Endothelial cell of umbilical vein (primary cell): ENCODE results near the gene NTRK1. TPM values are rescaled to one million over a fixed set of nuclear protein-coding genes. Genes with fewer than 3 reads are reported as not detected.

Experiments used
- BruUV-seq: library from RNA; stranded (reverse); fragments of 400-500 nt; replicated peaks from 2 replicates; lab custom pipeline; 2021; lab: Mats Ljungman, UMichigan
- CTCF ChIA-PET: fragments of 300-600, 350-600 bp; sonication (Branson Sonifier 250); formaldehyde crosslinking; loops from one replicate; lab custom pipeline; 2021; ENCODE audit warnings: antibody characterized with exemption, inconsistent platforms; lab: Charles Lee
- POLR2A ChIA-PET: fragments of 300-600, 350-600 bp; sonication (Branson Sonifier 250); formaldehyde crosslinking; loops from one replicate; lab custom pipeline; 2021; ENCODE audit warnings: antibody characterized with exemption, inconsistent platforms; lab: Charles Lee
- DNase-seq: peaks from one replicate; pipeline ENCODE4 v3.0.0-alpha.2; 2011; ENCODE audit warnings: low read depth, low spot score
- FAIRE-seq: peaks from 2 replicates; lab custom pipeline; 2011; peaks lifted over from hg19 to GRCh38; lab: Jason Lieb, UNC
- H2AFZ ChIP-seq: 2 replicates; pipeline ENCODE4 v1.6.0; 2012; ENCODE audit warnings: low read depth, low read length, control low read depth, inconsistent platforms
- H3K27ac ChIP-seq: 2 replicates; pipeline ENCODE4 v1.5.1; 2011; ENCODE audit warnings: low read depth, mild to moderate bottlenecking, control low read depth, low read length, moderate library complexity; ENCODE audit not compliant: insufficient read depth
- H3K27me3 ChIP-seq, 2 experiments: 2 replicates each; pipeline versions ENCODE4 v1.6.0 to v1.6.1; 2011; ENCODE audit warnings: low read length in 2 of 2, mixed read lengths in 1 of 2; ENCODE audit not compliant: control insufficient read depth in 2 of 2, insufficient read depth in 2 of 2
- H3K36me3 ChIP-seq, 2 experiments: 2 replicates in 1 of 2; 3 replicates in 1 of 2; pipeline ENCODE4 v1.5.1; 2011; ENCODE audit warnings: low read length in 2 of 2, mild to moderate bottlenecking in 1 of 2, moderate library complexity in 1 of 2; ENCODE audit not compliant: control insufficient read depth in 2 of 2, insufficient read depth in 2 of 2; ENCODE audit errors: extremely low read depth in 1 of 2
- H3K4me1 ChIP-seq: 3 replicates; pipeline ENCODE4 v1.5.1; 2011; ENCODE audit warnings: mild to moderate bottlenecking, low read length; ENCODE audit not compliant: control insufficient read depth, insufficient read depth; ENCODE audit errors: extremely low read depth
- H3K4me2 ChIP-seq: 2 replicates; pipeline ENCODE4 v1.6.1; 2011; ENCODE audit warnings: low read length, control low read depth, mixed read lengths; ENCODE audit not compliant: insufficient read depth
- H3K4me3 ChIP-seq, 3 experiments: fragments of 200-600 bp in 1 of 3; sonication (generic), shearing (Covaris generic) in 1 of 3; replicated peaks in 1 of 3; 2 replicates each; pipeline ENCODE4 v1.5.1; 2011 to 2016; ENCODE audit warnings: control low read depth in 3 of 3, low read length in 3 of 3, mild to moderate bottlenecking in 2 of 3, inconsistent platforms in 1 of 3, low read depth in 1 of 3, moderate library complexity in 1 of 3; ENCODE audit not compliant: insufficient read depth in 1 of 3
- H3K79me2 ChIP-seq: 2 replicates; pipeline ENCODE4 v1.6.0; 2012; ENCODE audit warnings: low read length, inconsistent platforms; ENCODE audit not compliant: control insufficient read depth, insufficient read depth
- H3K9ac ChIP-seq: replicated peaks from 2 replicates; pipeline ENCODE3; 2011; ENCODE audit warnings: low read length, control low read depth; ENCODE audit not compliant: insufficient read depth; ENCODE audit errors: extremely low read depth
- H3K9me1 ChIP-seq: replicated peaks from 3 replicates; pipeline ENCODE4 v1.6.0; 2011; ENCODE audit warnings: mild to moderate bottlenecking, low read length; ENCODE audit not compliant: control insufficient read depth, insufficient read depth; ENCODE audit errors: extremely low read depth
- H3K9me3 ChIP-seq: replicated peaks from 2 replicates; pipeline ENCODE4 v1.5.1; 2012; ENCODE audit warnings: low read length, inconsistent platforms; ENCODE audit not compliant: control insufficient read depth, insufficient read depth
- H4K20me1 ChIP-seq: replicated peaks from 2 replicates; pipeline ENCODE3; 2011; ENCODE audit warnings: mild to moderate bottlenecking, low read length; ENCODE audit not compliant: control insufficient read depth, insufficient read depth; ENCODE audit errors: extremely low read depth
- JUN ChIP-seq: IDR thresholded peaks from 2 replicates; pipeline ENCODE4 v1.6.1; 2011; ENCODE audit warnings: borderline replicate concordance, low read depth; ENCODE audit not compliant: insufficient read length, insufficient read depth
- MYC ChIP-seq: IDR thresholded peaks from one replicate; pipeline ENCODE4 v1.6.1; 2011; ENCODE audit warnings: mild to moderate bottlenecking, low read depth, low read length
- POLR2A ChIP-seq: IDR thresholded peaks from 2 replicates; pipeline ENCODE4 v1.6.1; 2012; ENCODE audit warnings: low read depth, mild to moderate bottlenecking, control low read depth, low read length
- POLR2AphosphoS5 ChIP-seq: IDR thresholded peaks from 2 replicates; pipeline ENCODE4 v1.6.1; 2012; ENCODE audit warnings: low read depth, mild to moderate bottlenecking, control low read depth, low read length, moderate library complexity; ENCODE audit not compliant: insufficient read depth
- dilution Hi-C: fragments of 300-500 bp; cut with MboI; formaldehyde crosslinking; loops from one replicate; pipeline ENCODE4 v1.15.0; 2019; ENCODE audit warnings: low sequenced_read_pairs; ENCODE audit not compliant: extremely low pct_ligation_motif_present
- intact Hi-C: fragments of 100-400 bp; cut with micrococcal nuclease; formaldehyde crosslinking; loops from one replicate; pipeline ENCODE4 v1.10.0; 2022
- polyA plus RNA-seq, 4 experiments: library from polyadenylated mRNA; depleted of rRNA in 3 of 4; stranded (reverse) in 3 of 4; unstranded in 1 of 4; fragments of >200 nt; gene quantifications; 2 replicates each; pipeline versions ENCODE4 v1.2.1 to v1.2.3, GENCODE V29; 2011 to 2012; ENCODE audit warnings: missing spikeins in 1 of 4
- total RNA-seq: library from RNA; stranded (reverse); gene quantifications from 2 replicates; pipeline ENCODE4 v1.2.3, GENCODE V29; 2021
- TF ChIP-seq, protein P1 (sequence below), 2 donors: IDR thresholded peaks; 1 replicate in 1 of 2; 2 replicates in 1 of 2; pipeline ENCODE4 v1.5.1; 2011; ENCODE audit warnings: low read length in 2 of 2, mild to moderate bottlenecking in 2 of 2, moderate library complexity in 2 of 2, control low read depth in 1 of 2, inconsistent platforms in 1 of 2, low read depth in 1 of 2; ENCODE audit not compliant: insufficient read depth in 1 of 2; ENCODE audit errors: extremely low read depth in 1 of 2

NTRK1 gene
- total and polyA plus RNA-seq, 2 donors (not counting 3 experiments of a cell fraction or from before 2014, with no cell fraction given) = 0.07 TPM; not detected in 1

- peak; percentile 92 for FAIRE-seq
- dilution Hi-C loops = no loop called here
- Histone ChIP-seq H3K4me1 (peaks cover 31% of the 10 kb centered on the region), H3K9me1 (no peaks in the 10 kb centered on the region), H3K4me2 (peak overlapping the region; percentile 26), H3K4me3 (no peak overlapping the region), H3K9me3 (no peaks in the 10 kb centered on the region), H3K79me2 (peaks cover 39% of the 10 kb centered on the region), H2AFZ (peak overlapping the region; percentile 43), H3K27ac (peak overlapping the region; percentile 64), H3K36me3 (no peaks in the 10 kb centered on the region), H4K20me1 (no peaks in the 10 kb centered on the region), H3K27me3 (no peaks in the 10 kb centered on the region), H3K9ac (no peak overlapping the region)
- intact Hi-C loops = loop anchor here (1.0 to 10.0 kb wide), 5 partner anchors 28 to 388 kb away; partner anchors contain the start of genes LRRC71, MEF2D and MRPL24
- BruUV-seq = no TSS peak
- ChIA-PET CTCF (interaction anchor here (0.6 to 8.4 kb wide), 22 partner anchors 9 to 212 kb away, joined by 3 to 312 read pairs (median 8); partner anchors contain the start of genes HDGF, INSRR, ISG20L2 and LRRC71), POLR2A (interaction anchor here (0.7 kb wide), 1 partner anchor 11 kb away, joined by 6 read pairs; no protein-coding TSS in a partner anchor)
- TF ChIP-seq POLR2AphosphoS5 (peak; percentile 40), POLR2A (no peak), MYC (no peak), JUN (no peak)
- TF ChIP-seq, protein P1, sequence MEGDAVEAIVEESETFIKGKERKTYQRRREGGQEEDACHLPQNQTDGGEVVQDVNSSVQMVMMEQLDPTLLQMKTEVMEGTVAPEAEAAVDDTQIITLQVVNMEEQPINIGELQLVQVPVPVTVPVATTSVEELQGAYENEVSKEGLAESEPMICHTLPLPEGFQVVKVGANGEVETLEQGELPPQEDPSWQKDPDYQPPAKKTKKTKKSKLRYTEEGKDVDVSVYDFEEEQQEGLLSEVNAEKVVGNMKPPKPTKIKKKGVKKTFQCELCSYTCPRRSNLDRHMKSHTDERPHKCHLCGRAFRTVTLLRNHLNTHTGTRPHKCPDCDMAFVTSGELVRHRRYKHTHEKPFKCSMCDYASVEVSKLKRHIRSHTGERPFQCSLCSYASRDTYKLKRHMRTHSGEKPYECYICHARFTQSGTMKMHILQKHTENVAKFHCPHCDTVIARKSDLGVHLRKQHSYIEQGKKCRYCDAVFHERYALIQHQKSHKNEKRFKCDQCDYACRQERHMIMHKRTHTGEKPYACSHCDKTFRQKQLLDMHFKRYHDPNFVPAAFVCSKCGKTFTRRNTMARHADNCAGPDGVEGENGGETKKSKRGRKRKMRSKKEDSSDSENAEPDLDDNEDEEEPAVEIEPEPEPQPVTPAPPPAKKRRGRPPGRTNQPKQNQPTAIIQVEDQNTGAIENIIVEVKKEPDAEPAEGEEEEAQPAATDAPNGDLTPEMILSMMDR (IDR thresholded peaks at IDR 0.05; ENCODE audit: extremely low read depth in 1 of 2, insufficient read depth in 1 of 2, low read depth in 1 of 2, low read length in 2 of 2) = peak; percentile 91 to 97
- peak; percentile 87 for DNase-seq
These were observed 31.8 kb downstream of the NTRK1 start for GRCh38 chr1:156892190-156893047.
